AG10803 (cell line): ENCODE measurements around the gene IFNL4.

Experiments
- DNase-seq: peaks from one replicate; pipeline ENCODE4 v3.0.0; 2010; ENCODE audit warnings: low read depth
- H3K4me3 ChIP-seq: 2 replicates; pipeline ENCODE4 v1.5.1; 2011; ENCODE audit warnings: mild to moderate bottlenecking, low read length, control low read depth
- TF ChIP-seq, protein P1 (sequence below): conservative IDR thresholded peaks from 2 replicates; pipeline ENCODE4 v1.5.1; 2011; ENCODE audit warnings: mild to moderate bottlenecking, low read length, control low read depth, inconsistent platforms

Gene IFNL4

DNA sequence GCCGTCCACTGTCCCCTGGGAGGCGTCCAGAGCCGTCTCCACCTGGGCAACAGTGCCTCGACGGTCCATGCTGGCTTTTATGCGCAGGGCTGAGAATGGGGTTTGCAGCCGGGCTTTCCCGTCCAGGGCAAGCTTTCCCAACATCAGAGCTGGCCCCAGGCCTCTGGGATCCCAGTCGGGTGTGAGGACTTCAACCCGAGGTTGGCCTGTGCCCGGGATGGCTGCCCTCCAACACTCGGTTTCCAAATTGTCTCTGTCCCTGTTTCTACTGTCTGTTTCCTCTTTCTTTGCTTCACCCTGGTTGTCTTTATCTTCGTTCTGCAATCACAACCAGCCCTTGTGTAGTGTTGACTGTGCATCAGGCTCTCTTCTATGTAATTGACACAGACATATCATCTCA lies at the start of gene IFNL4:
Gene IFNL4, minus strand, starts transcription at position 51 of the 400 bp plus-strand sequence.
- DNase-seq, result no peak
- H3K4me3 ChIP-seq, result no peak within 1 kb of the TSS
- TF ChIP-seq, protein P1, sequence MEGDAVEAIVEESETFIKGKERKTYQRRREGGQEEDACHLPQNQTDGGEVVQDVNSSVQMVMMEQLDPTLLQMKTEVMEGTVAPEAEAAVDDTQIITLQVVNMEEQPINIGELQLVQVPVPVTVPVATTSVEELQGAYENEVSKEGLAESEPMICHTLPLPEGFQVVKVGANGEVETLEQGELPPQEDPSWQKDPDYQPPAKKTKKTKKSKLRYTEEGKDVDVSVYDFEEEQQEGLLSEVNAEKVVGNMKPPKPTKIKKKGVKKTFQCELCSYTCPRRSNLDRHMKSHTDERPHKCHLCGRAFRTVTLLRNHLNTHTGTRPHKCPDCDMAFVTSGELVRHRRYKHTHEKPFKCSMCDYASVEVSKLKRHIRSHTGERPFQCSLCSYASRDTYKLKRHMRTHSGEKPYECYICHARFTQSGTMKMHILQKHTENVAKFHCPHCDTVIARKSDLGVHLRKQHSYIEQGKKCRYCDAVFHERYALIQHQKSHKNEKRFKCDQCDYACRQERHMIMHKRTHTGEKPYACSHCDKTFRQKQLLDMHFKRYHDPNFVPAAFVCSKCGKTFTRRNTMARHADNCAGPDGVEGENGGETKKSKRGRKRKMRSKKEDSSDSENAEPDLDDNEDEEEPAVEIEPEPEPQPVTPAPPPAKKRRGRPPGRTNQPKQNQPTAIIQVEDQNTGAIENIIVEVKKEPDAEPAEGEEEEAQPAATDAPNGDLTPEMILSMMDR, result no peak

DNA sequence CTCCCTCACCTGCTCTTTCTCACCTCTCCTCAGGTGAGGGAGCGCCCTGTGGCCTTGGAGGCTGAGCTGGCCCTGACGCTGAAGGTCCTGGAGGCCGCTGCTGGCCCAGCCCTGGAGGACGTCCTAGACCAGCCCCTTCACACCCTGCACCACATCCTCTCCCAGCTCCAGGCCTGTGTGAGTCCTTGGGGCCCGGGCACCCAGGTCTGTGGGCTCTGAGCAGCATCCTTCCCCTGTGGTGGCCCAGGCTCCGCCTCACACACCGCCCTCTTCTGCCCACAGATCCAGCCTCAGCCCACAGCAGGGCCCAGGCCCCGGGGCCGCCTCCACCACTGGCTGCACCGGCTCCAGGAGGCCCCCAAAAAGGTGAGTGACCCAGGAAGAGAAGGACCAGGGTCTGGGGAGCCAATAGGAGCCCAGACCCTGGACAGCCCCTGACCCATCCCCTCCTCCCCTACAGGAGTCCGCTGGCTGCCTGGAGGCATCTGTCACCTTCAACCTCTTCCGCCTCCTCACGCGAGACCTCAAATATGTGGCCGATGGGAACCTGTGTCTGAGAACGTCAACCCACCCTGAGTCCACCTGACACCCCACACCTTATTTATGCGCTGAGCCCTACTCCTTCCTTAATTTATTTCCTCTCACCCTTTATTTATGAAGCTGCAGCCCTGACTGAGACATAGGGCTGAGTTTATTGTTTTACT lies 49.4 kb upstream of the IFNL4 start:
- H3K4me3 ChIP-seq, result no peak overlapping the region
- TF ChIP-seq, protein P1, result no peak
- no peak for DNase-seq

DNA sequence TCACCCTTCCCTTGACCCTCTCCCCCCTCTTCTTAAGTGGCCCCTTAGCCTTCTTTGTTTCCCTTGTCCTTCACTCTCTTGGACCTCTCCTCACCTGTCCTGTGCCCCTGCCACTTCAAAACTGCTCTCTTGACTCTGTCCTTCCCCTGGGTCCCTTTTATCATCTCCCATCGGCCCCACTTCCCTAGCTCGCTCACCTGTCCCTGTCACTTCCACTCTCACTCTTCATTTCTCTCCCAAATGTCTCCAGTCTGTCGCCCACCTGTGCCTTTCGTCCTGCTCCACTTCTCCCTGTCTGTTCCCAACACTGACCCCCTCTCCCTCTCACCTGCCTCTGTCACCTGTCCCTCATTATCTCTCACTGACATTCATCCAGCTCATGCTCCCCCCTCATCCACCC lies 48.2 kb upstream of the IFNL4 start:
- TF ChIP-seq, protein P1, result no peak
- no peak for DNase-seq

DNA sequence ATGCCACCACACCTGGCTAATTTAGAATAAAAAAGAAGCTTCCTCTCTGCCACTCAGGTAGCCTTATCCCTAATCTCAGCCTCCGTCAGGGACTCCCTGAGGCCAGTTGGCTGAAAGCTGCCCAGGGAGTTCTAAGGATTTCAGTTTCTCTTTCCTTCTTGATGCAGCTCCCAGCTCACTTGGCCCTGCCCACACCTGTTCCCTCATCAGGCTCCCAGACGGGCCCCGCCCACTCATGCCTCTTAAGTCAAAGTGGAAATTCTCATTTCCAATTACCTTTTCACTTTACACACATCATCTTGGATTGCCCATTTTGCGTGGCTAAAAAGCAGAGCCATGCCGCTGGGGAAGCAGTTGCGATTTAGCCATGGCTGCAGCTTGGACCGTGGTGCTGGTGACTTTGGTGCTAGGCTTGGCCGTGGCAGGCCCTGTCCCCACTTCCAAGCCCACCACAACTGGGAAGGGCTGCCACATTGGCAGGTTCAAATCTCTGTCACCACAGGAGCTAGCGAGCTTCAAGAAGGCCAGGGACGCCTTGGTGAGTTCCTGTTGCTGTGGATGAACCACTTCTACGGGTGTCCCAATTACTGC lies 47.5 kb upstream of the IFNL4 start, which contains the start of gene IFNL1:
Gene IFNL1, plus strand, starts transcription at position 353 of the 591 bp plus-strand sequence. Its CDS starts 15 bp downstream, at position 368.
- TF ChIP-seq, protein P1, result no peak
- no peak within 1 kb of the TSS for H3K4me3 ChIP-seq
- DNase-seq, result no peak

More for the DNA sequence above, 48.2 kb upstream of the IFNL4 start:
- H3K4me3 ChIP-seq, result no peak overlapping the region

DNA sequence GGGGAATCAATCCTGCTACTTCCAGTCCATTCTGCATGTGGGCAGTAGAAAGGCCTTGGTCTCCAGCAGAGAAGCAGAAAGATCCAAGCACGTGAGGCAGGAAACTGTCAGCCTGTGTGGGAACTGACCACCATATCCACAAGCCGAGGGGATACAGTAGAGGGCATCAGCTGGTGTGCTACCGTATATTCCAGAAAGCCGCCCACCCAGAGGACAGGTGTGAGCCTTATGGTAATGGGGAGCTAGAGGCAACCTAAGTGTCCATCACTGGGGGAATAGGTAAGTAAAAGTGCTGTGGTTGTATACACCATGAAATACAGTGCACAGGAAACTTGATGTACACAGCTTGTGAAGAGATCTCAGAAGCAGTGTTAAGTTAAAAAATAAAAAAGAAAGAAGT lies 44.7 kb upstream of the IFNL4 start:
- no peak overlapping the region for H3K4me3 ChIP-seq
- no peak for DNase-seq
- TF ChIP-seq, protein P1, result no peak

DNA sequence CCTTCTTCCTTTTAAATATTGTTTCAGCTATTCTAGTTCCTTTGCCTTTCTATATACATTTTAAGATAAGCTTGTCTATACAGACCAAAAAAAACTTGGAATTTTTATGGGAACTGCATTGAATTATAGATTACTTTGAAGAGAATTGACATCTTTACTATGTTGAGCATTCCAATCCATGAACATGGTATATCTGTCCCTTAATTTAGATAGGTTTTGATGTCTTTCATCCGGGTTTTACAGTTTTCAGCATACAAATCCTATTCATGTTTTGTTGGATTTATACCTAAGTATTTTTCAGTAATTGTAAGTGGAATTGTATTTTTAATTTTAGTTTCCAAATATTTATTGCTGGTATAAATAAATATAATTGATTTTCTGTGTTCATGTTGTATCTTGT lies 35.4 kb upstream of the IFNL4 start:
- DNase-seq, result no peak
- TF ChIP-seq, protein P1, result no peak
- H3K4me3 ChIP-seq, result no peak overlapping the region

DNA sequence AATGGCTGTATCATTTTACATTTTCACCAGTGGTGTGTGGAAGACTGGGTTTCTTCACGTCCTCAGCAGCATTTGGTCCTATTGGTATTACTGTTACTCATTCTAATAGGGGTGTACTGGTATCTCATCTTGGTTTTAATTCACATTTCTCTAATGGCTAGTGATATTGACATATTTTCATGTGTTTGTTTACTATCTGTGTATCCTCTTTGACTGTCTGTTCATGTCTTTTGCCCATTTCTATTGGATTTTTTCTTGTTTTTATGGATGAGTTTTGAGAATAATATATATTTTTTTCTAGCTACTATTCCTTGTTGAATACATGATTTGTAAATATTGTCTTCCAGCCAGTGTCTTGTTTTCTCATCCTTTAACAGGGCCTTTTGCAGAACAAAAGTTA lies 33.4 kb upstream of the IFNL4 start:
- DNase-seq, result no peak
- TF ChIP-seq, protein P1, result no peak
- H3K4me3 ChIP-seq, result no peak overlapping the region
